HG02678 (cell line): ENCODE data around the gene SH2B3.
A peak's percentile ranks its signal among the peaks of the same experiment; 100 is the strongest.

Experiments used
- ATAC-seq: cut with Tn5 transposase; IDR thresholded peaks from one replicate; pipeline ENCODE4 v1.9.1; 2021; ENCODE audit warnings: mild to moderate bottlenecking, moderate library complexity; ENCODE audit not compliant: unreplicated experiment

SH2B3 gene

GRCh38 chr12:111443086-111443485 is 37.4 kb downstream of the SH2B3 start:
- no peak for ATAC-seq

- ATAC-seq, result no peak
Observed at GRCh38 chr12:111443586-111443985, 37.9 kb downstream of the SH2B3 start.

GRCh38 chr12:111444314-111444924 is 38.7 kb downstream of the SH2B3 start:
- peak; percentile 44 for ATAC-seq

GRCh38 chr12:111444925-111445725 is 39.4 kb downstream of the SH2B3 start:
- ATAC-seq, result peak; percentile 82

GRCh38 chr12:111445726-111446581 is 40.2 kb downstream of the SH2B3 start:
- no peak for ATAC-seq

GRCh38 chr12:111446631-111447570 is 41.2 kb downstream of the SH2B3 start:
- no peak for ATAC-seq

GRCh38 chr12:111447571-111448265 is 42.0 kb downstream of the SH2B3 start:
- ATAC-seq, result no peak

GRCh38 chr12:111448266-111448830 is 42.6 kb downstream of the SH2B3 start:
- ATAC-seq, result no peak

GRCh38 chr12:111448846-111449790 is 43.4 kb downstream of the SH2B3 start:
- no peak for ATAC-seq

- ATAC-seq, result no peak
Observed at GRCh38 chr12:111450676-111451075, 45.0 kb downstream of the SH2B3 start.

- ATAC-seq, result no peak
Observed at GRCh38 chr12:111451232-111451631, 45.5 kb downstream of the SH2B3 start.

GRCh38 chr12:111451649-111452129 is 46.0 kb downstream of the SH2B3 start:
- ATAC-seq, result no peak

- no peak for ATAC-seq
Observed at GRCh38 chr12:111453071-111453989, 47.6 kb downstream of the SH2B3 start.

GRCh38 chr12:111454311-111454710 is 48.6 kb downstream of the SH2B3 start:
- no peak for ATAC-seq

GRCh38 chr12:111454716-111455447 is 49.2 kb downstream of the SH2B3 start:
- no peak for ATAC-seq
